ENCODE data around the gene MED29.

The MED29 gene

GRCh38 chr19:39380521-39381502 lies 10.4 kb upstream of the MED29 start:
- no peak for DNase-seq (ENCODE audit: insufficient read length, low spot score)
- no peak for TF ChIP-seq POLR2A (IDR thresholded peaks at IDR 0.05; ENCODE audit: low read depth, low read length)
- FAIRE-seq: no peak

GRCh38 chr19:39381910-39382611 lies 9.1 kb upstream of the MED29 start:
- TF ChIP-seq POLR2A (IDR thresholded peaks at IDR 0.05; ENCODE audit: low read depth, low read length): no peak
- no peak for FAIRE-seq
- DNase-seq (ENCODE audit: insufficient read length, low spot score): no peak

GRCh38 chr19:39382991-39383828 lies 8.0 kb upstream of the MED29 start:
- FAIRE-seq (no peak), DNase-seq (ENCODE audit: insufficient read length, low spot score) (no peak)
- TF ChIP-seq POLR2A (IDR thresholded peaks at IDR 0.05; ENCODE audit: low read depth, low read length): no peak

- DNase-seq (ENCODE audit: insufficient read length, low spot score): no peak
- no peak for FAIRE-seq
- TF ChIP-seq POLR2A (IDR thresholded peaks at IDR 0.05; ENCODE audit: low read depth, low read length): no peak
Measured at GRCh38 chr19:39384839-39385568, 6.2 kb upstream of the MED29 start.

GRCh38 chr19:39385629-39386411 lies 5.4 kb upstream of the MED29 start:
- TF ChIP-seq POLR2A (IDR thresholded peaks at IDR 0.05; ENCODE audit: low read depth, low read length): no peak
- FAIRE-seq: no peak
- no peak for DNase-seq (ENCODE audit: insufficient read length, low spot score)

- FAIRE-seq: no peak
- TF ChIP-seq POLR2A (IDR thresholded peaks at IDR 0.05; ENCODE audit: low read depth, low read length): no peak
- no peak for DNase-seq (ENCODE audit: insufficient read length, low spot score)
Measured at GRCh38 chr19:39386557-39386956, 4.6 kb upstream of the MED29 start.

DNA sequence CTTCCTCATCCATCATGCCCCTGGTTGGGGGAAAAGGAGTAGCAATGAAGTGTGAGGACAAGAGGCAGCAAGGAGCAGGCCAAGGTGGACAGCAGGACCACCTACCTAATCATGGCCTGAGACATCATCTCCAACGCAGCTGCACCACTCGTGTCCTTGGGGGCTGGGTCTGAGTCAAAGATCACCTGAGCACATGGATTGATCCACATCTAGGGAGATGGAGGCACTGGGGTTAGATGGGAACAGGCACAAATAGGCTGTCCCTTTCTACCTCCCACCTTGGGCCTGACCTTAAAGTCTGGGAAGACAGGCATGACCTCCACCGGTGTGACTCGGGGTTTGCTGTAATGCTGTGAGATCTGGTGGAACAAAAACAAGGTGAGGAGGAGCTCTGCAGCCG lies 2.5 kb upstream of the MED29 start:
- FAIRE-seq (no peak), DNase-seq (ENCODE audit: insufficient read length, low spot score) (no peak)
- no peak for TF ChIP-seq POLR2A (IDR thresholded peaks at IDR 0.05; ENCODE audit: low read depth, low read length)

DNA sequence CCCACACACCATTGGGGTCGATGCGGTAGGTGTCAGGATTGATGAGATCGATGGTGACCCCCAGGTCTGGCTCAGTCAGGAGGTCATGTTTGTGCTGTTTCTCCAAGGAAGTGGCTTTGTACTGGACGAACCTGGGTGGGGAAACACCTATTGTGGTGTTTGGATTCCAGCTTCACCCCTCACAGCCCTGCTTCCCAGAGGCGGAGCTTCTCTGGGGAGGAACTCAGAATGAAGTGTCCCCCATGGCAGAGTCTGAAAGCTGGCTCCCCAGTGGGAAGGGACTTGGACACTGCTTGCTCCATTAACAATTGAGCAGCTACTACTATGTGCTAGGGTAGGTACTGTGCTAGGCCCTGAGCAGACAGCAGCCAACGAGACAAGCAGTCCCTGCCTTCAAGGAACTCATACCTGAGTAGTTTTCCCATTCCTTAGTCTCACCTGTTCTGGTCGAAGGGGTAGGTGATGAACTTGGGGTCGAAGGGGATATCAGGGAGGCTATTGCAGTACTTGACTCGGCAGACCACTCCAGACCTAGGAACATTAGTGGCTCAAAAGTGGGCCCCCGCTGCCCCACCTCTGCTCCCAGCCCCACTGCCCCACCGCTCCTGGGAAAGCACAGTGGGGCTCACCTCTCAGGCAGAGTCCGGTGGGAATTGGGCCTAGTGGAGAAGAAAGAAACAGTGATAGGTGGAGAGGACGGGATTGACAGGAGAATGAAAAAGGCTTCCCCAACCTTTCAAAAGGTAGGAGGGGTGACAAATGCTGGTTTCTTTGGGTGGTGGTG lies 1.4 kb upstream of the MED29 start:
- DNase-seq (ENCODE audit: insufficient read length, low spot score) (no peak), FAIRE-seq (no peak)
- TF ChIP-seq POLR2A (IDR thresholded peaks at IDR 0.05; ENCODE audit: low read depth, low read length): no peak

DNA sequence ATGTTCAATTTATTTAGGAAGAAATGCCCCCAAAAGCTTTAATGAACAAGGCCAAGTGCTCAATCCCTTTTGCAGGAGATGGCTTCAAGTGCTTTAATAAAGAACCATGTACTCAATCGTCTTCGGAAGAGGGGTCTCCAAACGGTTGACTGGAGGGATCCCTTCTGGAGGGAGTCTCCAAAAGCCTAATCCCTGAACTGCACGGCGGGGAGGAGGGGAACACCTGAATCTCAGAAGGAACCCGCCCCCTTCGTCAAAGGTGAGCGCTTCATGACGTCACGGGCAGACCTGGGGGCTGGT lies 777 bp upstream of the MED29 start:
- no peak for TF ChIP-seq POLR2A (IDR thresholded peaks at IDR 0.05; ENCODE audit: low read depth, low read length)
- DNase-seq (ENCODE audit: insufficient read length, low spot score) (no peak), FAIRE-seq (no peak)

GRCh38 chr19:39397360-39398296 lies 6.5 kb downstream of the MED29 start:
- FAIRE-seq: no peak
- DNase-seq (ENCODE audit: insufficient read length, low spot score): peak; percentile 92
- TF ChIP-seq POLR2A (IDR thresholded peaks at IDR 0.05; ENCODE audit: low read depth, low read length): no peak

GRCh38 chr19:39398297-39398864 lies 7.2 kb downstream of the MED29 start:
- DNase-seq (ENCODE audit: insufficient read length, low spot score): peak; percentile 80
- FAIRE-seq: peak; percentile 27
- TF ChIP-seq POLR2A (IDR thresholded peaks at IDR 0.05; ENCODE audit: low read depth, low read length): no peak; the same call in 1 of the 2 replicates

Data from H54 (cell line).